Fibroblast of lung (primary cell): ENCODE data around the gene RNF150. TPM values are rescaled to one million over a fixed set of nuclear protein-coding genes. Genes with fewer than 3 reads are reported as not detected.

Experiments
- DNase-seq, 2 donors: peaks; one replicate each; pipeline versions ENCODE4 v3.0.0 to v3.0.0-alpha.2; 2010; ENCODE audit warnings: low read depth in 2 of 2
- H2AFZ ChIP-seq: 2 replicates; pipeline ENCODE4 v1.5.1; 2012; ENCODE audit warnings: low read length, control low read depth, inconsistent platforms
- H3K27ac ChIP-seq: 2 replicates; pipeline ENCODE4 v1.5.1; 2011; ENCODE audit warnings: low read length, control low read depth; ENCODE audit not compliant: insufficient read depth
- H3K27me3 ChIP-seq: 2 replicates; pipeline ENCODE4 v1.5.1; 2011; ENCODE audit warnings: mild to moderate bottlenecking, low read length; ENCODE audit not compliant: control insufficient read depth, insufficient read depth
- H3K36me3 ChIP-seq: 2 replicates; pipeline ENCODE4 v1.5.1; 2011; ENCODE audit warnings: low read length; ENCODE audit not compliant: control insufficient read depth, insufficient read depth
- H3K4me1 ChIP-seq: 2 replicates; pipeline ENCODE4 v1.5.1; 2011; ENCODE audit warnings: low read length; ENCODE audit not compliant: control insufficient read depth, insufficient read depth; ENCODE audit errors: extremely low read depth
- H3K4me2 ChIP-seq: 2 replicates; pipeline ENCODE4 v1.5.1; 2011; ENCODE audit warnings: low read length, control low read depth; ENCODE audit not compliant: insufficient read depth; ENCODE audit errors: extremely low read depth
- H3K4me3 ChIP-seq, 4 experiments: fragments of 200-600 bp in 1 of 4; sonication (generic) in 1 of 4; replicated peaks in 1 of 4; 2 replicates each; pipeline ENCODE4 v1.5.1; 2011 to 2016; ENCODE audit warnings: low read length in 4 of 4, low read depth in 3 of 4, mild to moderate bottlenecking in 3 of 4, control low read depth in 2 of 4, inconsistent platforms in 1 of 4, mixed read lengths in 1 of 4; ENCODE audit not compliant: insufficient read depth in 1 of 4; ENCODE audit errors: control extremely low read depth in 1 of 4
- H3K79me2 ChIP-seq: 2 replicates; pipeline ENCODE4 v1.5.1; 2012; ENCODE audit warnings: mild to moderate bottlenecking, low read length, inconsistent platforms; ENCODE audit not compliant: control insufficient read depth, insufficient read depth
- H3K9ac ChIP-seq: 2 replicates; pipeline ENCODE4 v1.5.1; 2011; ENCODE audit warnings: mild to moderate bottlenecking, low read length, control low read depth; ENCODE audit not compliant: insufficient read depth
- H3K9me3 ChIP-seq: 2 replicates; pipeline ENCODE4 v1.5.1; 2012; ENCODE audit warnings: low read depth, low read length; ENCODE audit not compliant: control insufficient read depth, insufficient read depth
- H4K20me1 ChIP-seq: 2 replicates; pipeline ENCODE4 v1.5.1; 2011; ENCODE audit warnings: low read length; ENCODE audit not compliant: control insufficient read depth, insufficient read depth; ENCODE audit errors: extremely low read depth
- EZH2 ChIP-seq: IDR thresholded peaks from 2 replicates; pipeline ENCODE4 v1.5.1; 2012; ENCODE audit warnings: low read length, control low read depth, mild to moderate bottlenecking; ENCODE audit errors: missing control alignments
- polyA plus RNA-seq, 2 donors: library from polyadenylated mRNA; depleted of rRNA in 1 of 2; stranded (reverse) in 1 of 2; unstranded in 1 of 2; fragments of >200 nt; gene quantifications; 2 replicates each; pipeline ENCODE4 v1.2.1, GENCODE V29; 2011 to 2012; ENCODE audit warnings: missing spikeins in 1 of 2
- total RNA-seq: library from RNA; depleted of rRNA; stranded (reverse); fragments of >200 nt; gene quantifications from 2 replicates; pipeline ENCODE4 v1.2.1, GENCODE V29; 2014
- TF ChIP-seq, protein P1 (sequence below), 2 donors: IDR thresholded peaks in 1 of 2; conservative IDR thresholded peaks in 1 of 2; 1 replicate in 1 of 2; 2 replicates in 1 of 2; pipeline ENCODE4 v1.5.1; 2011 to 2012; ENCODE audit warnings: low read length in 2 of 2, control low read depth in 1 of 2, inconsistent platforms in 1 of 2, low read depth in 1 of 2, mild to moderate bottlenecking in 1 of 2

Gene RNF150
- total and polyA plus RNA-seq, 2 donors (not counting 1 experiment from before 2014, with no cell fraction given) = 0.66 to 5.6 TPM

DNA sequence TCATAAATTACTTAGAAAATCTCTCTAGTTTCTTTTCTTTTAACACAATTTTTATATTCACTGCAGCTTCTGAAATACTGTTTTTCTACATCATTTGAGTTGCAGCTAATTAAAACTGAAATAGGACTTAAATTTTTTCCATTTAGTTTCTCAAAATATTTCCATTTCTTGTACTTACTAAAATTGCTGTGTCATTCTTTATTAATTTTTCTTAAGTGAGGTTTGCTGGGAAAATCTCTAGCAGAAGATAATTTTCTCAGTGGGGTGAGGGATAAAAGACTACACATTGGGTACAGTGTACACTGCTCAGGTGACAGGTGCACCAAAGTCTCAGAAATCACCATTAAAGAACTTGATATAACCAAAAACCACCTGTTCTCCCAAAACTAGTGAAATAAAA is 57.7 kb downstream of the RNF150 start:
- DNase-seq = no peak
- no peaks in the 10 kb centered on the region for H3K36me3 ChIP-seq
- H3K4me2 ChIP-seq = no peak overlapping the region
- H3K4me1 ChIP-seq = no peaks in the 10 kb centered on the region
- no peak for TF ChIP-seq EZH2
- TF ChIP-seq, protein P1, sequence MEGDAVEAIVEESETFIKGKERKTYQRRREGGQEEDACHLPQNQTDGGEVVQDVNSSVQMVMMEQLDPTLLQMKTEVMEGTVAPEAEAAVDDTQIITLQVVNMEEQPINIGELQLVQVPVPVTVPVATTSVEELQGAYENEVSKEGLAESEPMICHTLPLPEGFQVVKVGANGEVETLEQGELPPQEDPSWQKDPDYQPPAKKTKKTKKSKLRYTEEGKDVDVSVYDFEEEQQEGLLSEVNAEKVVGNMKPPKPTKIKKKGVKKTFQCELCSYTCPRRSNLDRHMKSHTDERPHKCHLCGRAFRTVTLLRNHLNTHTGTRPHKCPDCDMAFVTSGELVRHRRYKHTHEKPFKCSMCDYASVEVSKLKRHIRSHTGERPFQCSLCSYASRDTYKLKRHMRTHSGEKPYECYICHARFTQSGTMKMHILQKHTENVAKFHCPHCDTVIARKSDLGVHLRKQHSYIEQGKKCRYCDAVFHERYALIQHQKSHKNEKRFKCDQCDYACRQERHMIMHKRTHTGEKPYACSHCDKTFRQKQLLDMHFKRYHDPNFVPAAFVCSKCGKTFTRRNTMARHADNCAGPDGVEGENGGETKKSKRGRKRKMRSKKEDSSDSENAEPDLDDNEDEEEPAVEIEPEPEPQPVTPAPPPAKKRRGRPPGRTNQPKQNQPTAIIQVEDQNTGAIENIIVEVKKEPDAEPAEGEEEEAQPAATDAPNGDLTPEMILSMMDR (conservative IDR thresholded peaks at IDR 0.05 in 1 of 2, IDR thresholded peaks at IDR 0.05 in 1 of 2; ENCODE audit: low read depth in 1 of 2, low read length in 2 of 2) = no peak
- H3K9me3 ChIP-seq = no peaks in the 10 kb centered on the region
- H2AFZ ChIP-seq = no peak overlapping the region
- H3K27ac ChIP-seq = no peak overlapping the region
- H3K27me3 ChIP-seq = no peaks in the 10 kb centered on the region
- no peaks in the 10 kb centered on the region for H3K79me2 ChIP-seq
- no peak overlapping the region for H3K9ac ChIP-seq
- no peaks in the 10 kb centered on the region for H4K20me1 ChIP-seq
- H3K4me3 ChIP-seq = no peak overlapping the region

- H3K36me3 ChIP-seq = no peaks in the 10 kb centered on the region
- no peaks in the 10 kb centered on the region for H3K9me3 ChIP-seq
- H4K20me1 ChIP-seq = no peaks in the 10 kb centered on the region
- no peak overlapping the region for H3K4me2 ChIP-seq
- H3K9ac ChIP-seq = no peak overlapping the region
- H3K4me3 ChIP-seq = no peak overlapping the region
- no peaks in the 10 kb centered on the region for H3K79me2 ChIP-seq
- no peak overlapping the region for H2AFZ ChIP-seq
- H3K27me3 ChIP-seq = no peaks in the 10 kb centered on the region
- no peaks in the 10 kb centered on the region for H3K4me1 ChIP-seq
- DNase-seq = peak in 1 of 2 donors; percentile 78
- no peak overlapping the region for H3K27ac ChIP-seq
- no peak for TF ChIP-seq EZH2
Observed at GRCh38 chr4:141074098-141074878, 59.0 kb downstream of the RNF150 start.

DNA sequence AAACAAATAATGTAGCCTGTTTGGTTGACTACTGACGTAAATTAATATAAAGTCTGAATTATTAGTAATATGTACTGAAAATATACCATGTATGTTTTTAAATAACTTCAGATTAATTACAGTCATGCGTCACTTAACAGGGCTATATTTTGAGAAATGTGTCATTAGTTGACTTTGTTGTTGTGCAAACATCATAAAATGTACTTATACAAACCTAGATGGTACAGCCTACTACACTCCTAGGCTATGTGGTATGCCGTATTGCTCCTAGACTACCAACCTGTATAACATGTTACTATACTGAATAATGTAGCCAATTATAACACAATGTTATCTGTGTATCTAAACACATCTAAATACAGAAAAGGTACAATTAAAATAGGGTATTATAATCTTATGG is 66.6 kb downstream of the RNF150 start:
- Histone ChIP-seq H3K36me3 (no peaks in the 10 kb centered on the region), H3K4me1 (no peaks in the 10 kb centered on the region), H3K27me3 (no peaks in the 10 kb centered on the region), H3K9me3 (no peaks in the 10 kb centered on the region), H3K27ac (no peak overlapping the region), H3K4me3 (no peak overlapping the region), H2AFZ (no peak overlapping the region), H3K4me2 (no peak overlapping the region), H3K9ac (no peak overlapping the region), H3K79me2 (no peaks in the 10 kb centered on the region), H4K20me1 (no peaks in the 10 kb centered on the region)
- no peak for DNase-seq
- no peak for TF ChIP-seq EZH2
- TF ChIP-seq, protein P1 (conservative IDR thresholded peaks at IDR 0.05 in 1 of 2, IDR thresholded peaks at IDR 0.05 in 1 of 2; ENCODE audit: low read depth in 1 of 2, low read length in 2 of 2) = no peak
